ENCODE measurements around the gene KRT28.

The KRT28 gene

GRCh38 chr17:40779181-40779909 is 20.4 kb downstream of the KRT28 start:
- TF ChIP-seq OSR1 (CRISPR knock-in tag; IDR thresholded peaks at IDR 0.05) (no peak), POU6F1 (CRISPR knock-in tag; IDR thresholded peaks at IDR 0.05; ENCODE audit: borderline replicate concordance, low read depth) (no peak), ESRRG (CRISPR knock-in tag; IDR thresholded peaks at IDR 0.05) (no peak), TCF4 (CRISPR knock-in tag; IDR thresholded peaks at IDR 0.05; ENCODE audit: borderline replicate concordance) (no peak), PPARA (CRISPR knock-in tag; IDR thresholded peaks at IDR 0.05; ENCODE audit: borderline replicate concordance) (no peak)
- ATAC-seq = no peak; the same call in 2 of the 3 replicates

GRCh38 chr17:40778461-40778860 is 21.3 kb downstream of the KRT28 start:
- no peak for TF ChIP-seq ZFP30 (CRISPR knock-in tag; IDR thresholded peaks at IDR 0.05)
- TF ChIP-seq ZNF565 (CRISPR knock-in tag; conservative IDR thresholded peaks at IDR 0.05; ENCODE audit: low read depth) = no peak
- TF ChIP-seq ZC3H10 (CRISPR knock-in tag; IDR thresholded peaks at IDR 0.05) = no peak
- no peak for TF ChIP-seq TCF4 (CRISPR knock-in tag; IDR thresholded peaks at IDR 0.05; ENCODE audit: borderline replicate concordance)
- TF ChIP-seq CREB5 (CRISPR knock-in tag; IDR thresholded peaks at IDR 0.05; ENCODE audit: low read depth) = no peak
- no peak for TF ChIP-seq PPARA (CRISPR knock-in tag; IDR thresholded peaks at IDR 0.05; ENCODE audit: borderline replicate concordance)
- TF ChIP-seq BACH2 (CRISPR knock-in tag; IDR thresholded peaks at IDR 0.05; ENCODE audit: borderline replicate concordance) = no peak
- no peak for TF ChIP-seq ARNTL (CRISPR knock-in tag; IDR thresholded peaks at IDR 0.05; ENCODE audit: borderline replicate concordance, low read depth)
- TF ChIP-seq ZNF70 (CRISPR knock-in tag; IDR thresholded peaks at IDR 0.05) = no peak
- no peak for TF ChIP-seq POU6F1 (CRISPR knock-in tag; IDR thresholded peaks at IDR 0.05; ENCODE audit: borderline replicate concordance, low read depth)
- no peak for TF ChIP-seq ZFP3 (CRISPR knock-in tag; IDR thresholded peaks at IDR 0.05)
- TF ChIP-seq ISL1 (CRISPR knock-in tag; IDR thresholded peaks at IDR 0.05) = no peak
- no peak for ATAC-seq

GRCh38 chr17:40777971-40778370 is 21.8 kb downstream of the KRT28 start:
- TF ChIP-seq ZNF70 (CRISPR knock-in tag; IDR thresholded peaks at IDR 0.05) (no peak), TOX (CRISPR knock-in tag; IDR thresholded peaks at IDR 0.05; ENCODE audit: borderline replicate concordance) (no peak), ZFP30 (CRISPR knock-in tag; IDR thresholded peaks at IDR 0.05) (no peak), ZC3H10 (CRISPR knock-in tag; IDR thresholded peaks at IDR 0.05) (no peak), ARNTL (CRISPR knock-in tag; IDR thresholded peaks at IDR 0.05; ENCODE audit: borderline replicate concordance, low read depth) (no peak), CSDC2 (CRISPR knock-in tag; IDR thresholded peaks at IDR 0.05) (no peak), RARB (CRISPR knock-in tag; IDR thresholded peaks at IDR 0.05) (no peak), POU6F1 (CRISPR knock-in tag; IDR thresholded peaks at IDR 0.05; ENCODE audit: borderline replicate concordance, low read depth) (no peak), TCF4 (CRISPR knock-in tag; IDR thresholded peaks at IDR 0.05; ENCODE audit: borderline replicate concordance) (no peak), PATZ1 (CRISPR knock-in tag; IDR thresholded peaks at IDR 0.05; ENCODE audit: borderline replicate concordance) (no peak), GLIS3 (CRISPR knock-in tag; IDR thresholded peaks at IDR 0.05) (no peak), SNAI2 (CRISPR knock-in tag; IDR thresholded peaks at IDR 0.05) (no peak), PPARA (CRISPR knock-in tag; IDR thresholded peaks at IDR 0.05; ENCODE audit: borderline replicate concordance) (no peak), ISL1 (CRISPR knock-in tag; IDR thresholded peaks at IDR 0.05) (no peak)
- ATAC-seq = no peak
